ENCODE measurements around the gene EXT2.

DNA sequence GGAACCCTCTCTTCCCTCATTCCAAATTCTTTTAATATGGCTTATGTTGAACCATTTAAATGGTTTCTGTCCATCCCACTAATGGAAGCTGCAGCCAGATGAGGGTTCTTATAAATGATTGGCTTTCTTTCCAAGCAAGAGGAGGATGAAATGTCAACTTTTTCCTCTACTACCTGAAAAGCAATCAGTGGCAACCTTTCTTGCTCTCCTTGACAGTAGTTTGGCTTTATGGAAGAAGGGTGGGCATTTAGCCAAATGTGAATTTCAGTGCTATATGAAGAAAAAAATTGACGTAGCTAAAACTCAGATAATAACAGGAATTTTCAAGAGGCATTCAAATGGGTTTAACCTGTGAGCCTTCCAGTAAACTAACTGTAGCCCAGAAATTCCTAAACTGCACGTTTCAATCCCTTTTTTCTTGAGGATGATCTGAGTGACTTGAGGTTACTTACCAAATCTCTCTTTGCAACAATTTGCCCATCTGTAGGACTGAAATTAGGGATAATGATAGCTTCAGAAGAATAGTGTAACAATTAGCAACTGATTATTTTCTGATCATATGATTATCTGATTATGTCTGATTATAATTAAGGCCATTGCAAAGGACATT lies 90.9 kb downstream of the EXT2 start:
- TF ChIP-seq OSR1 (CRISPR knock-in tag; IDR thresholded peaks at IDR 0.05) (no peak), GLIS3 (CRISPR knock-in tag; IDR thresholded peaks at IDR 0.05) (no peak), ISL1 (CRISPR knock-in tag; IDR thresholded peaks at IDR 0.05) (no peak), ZFP30 (CRISPR knock-in tag; IDR thresholded peaks at IDR 0.05) (no peak)
- TF ChIP-seq, protein P1, sequence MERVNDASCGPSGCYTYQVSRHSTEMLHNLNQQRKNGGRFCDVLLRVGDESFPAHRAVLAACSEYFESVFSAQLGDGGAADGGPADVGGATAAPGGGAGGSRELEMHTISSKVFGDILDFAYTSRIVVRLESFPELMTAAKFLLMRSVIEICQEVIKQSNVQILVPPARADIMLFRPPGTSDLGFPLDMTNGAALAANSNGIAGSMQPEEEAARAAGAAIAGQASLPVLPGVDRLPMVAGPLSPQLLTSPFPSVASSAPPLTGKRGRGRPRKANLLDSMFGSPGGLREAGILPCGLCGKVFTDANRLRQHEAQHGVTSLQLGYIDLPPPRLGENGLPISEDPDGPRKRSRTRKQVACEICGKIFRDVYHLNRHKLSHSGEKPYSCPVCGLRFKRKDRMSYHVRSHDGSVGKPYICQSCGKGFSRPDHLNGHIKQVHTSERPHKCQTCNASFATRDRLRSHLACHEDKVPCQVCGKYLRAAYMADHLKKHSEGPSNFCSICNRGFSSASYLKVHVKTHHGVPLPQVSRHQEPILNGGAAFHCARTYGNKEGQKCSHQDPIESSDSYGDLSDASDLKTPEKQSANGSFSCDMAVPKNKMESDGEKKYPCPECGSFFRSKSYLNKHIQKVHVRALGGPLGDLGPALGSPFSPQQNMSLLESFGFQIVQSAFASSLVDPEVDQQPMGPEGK (CRISPR knock-in tag; IDR thresholded peaks at IDR 0.05; ENCODE audit: borderline replicate concordance): no peak
